HuH-7.5 (cell line): ENCODE results near the gene CAVIN1.
"Not testable (repeated sequence)": the region's sequence is repeated elsewhere in the genome, so short reads cannot be mapped to it uniquely, and the experiment has no call there.

Experiments
- DNase-seq: peaks from one replicate; pipeline ENCODE4 v3.0.0; 2011; ENCODE audit warnings: low spot score

Gene CAVIN1, protein sequence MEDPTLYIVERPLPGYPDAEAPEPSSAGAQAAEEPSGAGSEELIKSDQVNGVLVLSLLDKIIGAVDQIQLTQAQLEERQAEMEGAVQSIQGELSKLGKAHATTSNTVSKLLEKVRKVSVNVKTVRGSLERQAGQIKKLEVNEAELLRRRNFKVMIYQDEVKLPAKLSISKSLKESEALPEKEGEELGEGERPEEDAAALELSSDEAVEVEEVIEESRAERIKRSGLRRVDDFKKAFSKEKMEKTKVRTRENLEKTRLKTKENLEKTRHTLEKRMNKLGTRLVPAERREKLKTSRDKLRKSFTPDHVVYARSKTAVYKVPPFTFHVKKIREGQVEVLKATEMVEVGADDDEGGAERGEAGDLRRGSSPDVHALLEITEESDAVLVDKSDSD

GRCh38 chr17:42422958-42423712 is at the start of gene CAVIN1:
TSS of gene CAVIN1 (minus strand) at chr17:42423256. CDS start at chr17:42423097, 159 bp downstream.
- DNase-seq: peak; percentile 92

DNA sequence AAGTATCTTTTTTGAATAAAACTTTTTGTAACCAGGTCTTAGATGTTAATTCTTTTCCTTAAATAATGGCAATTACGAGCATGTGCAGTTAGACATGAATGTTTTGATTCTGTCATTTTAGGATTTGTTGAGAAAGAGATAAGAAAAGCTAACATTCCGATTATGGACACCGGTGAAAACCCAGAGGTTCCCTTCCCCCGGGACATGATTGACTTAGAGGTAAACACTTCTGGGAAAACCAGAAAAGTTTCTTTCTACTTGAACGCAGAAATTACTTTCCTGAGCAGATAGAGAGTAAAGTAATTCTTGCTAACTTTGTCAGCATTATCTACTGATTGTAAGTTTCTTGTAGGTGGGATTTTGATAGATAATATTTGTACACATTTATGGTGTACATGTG is 44.8 kb upstream of the CAVIN1 start:
- DNase-seq: no peak

DNA sequence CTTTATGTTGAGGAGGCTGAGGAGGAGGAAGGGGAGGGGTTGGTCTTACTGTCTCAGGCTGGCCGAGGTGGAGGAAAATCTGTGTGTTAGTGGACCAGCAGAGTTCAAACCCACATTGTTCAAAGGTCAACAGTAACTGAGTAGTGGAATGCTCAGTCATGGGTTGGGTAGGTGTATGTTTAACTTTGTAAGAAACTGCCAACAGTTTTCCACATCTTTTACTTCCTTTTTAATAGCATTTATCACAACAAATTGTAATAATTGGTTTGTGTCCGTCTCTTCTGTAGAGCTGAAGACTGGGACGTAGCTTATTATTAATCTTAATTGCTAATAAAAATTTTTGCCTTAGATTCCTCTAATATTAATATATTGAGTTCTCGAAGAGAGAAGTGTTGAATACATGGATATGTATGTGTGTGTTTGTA is 40.9 kb upstream of the CAVIN1 start:
- DNase-seq: peak; percentile 32

DNA sequence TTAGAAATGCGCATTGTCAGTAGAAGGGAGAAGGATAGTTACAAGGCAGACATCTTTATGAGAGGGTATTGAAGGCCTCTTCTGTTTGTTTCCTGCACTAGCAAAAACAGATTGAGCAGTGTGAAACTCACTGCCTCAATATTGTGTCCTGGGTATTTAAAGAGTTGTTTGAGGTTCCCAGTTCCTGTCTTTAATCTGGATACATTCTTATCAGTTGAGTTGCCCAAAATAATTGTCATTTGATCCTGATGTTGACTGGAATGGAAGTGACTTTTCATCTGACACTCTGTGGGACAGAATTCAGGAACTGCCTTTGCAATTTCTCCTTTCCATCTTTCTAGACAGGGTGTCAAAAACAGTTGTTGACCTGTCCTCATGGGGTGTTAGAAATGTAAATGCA is 37.3 kb upstream of the CAVIN1 start:
- no peak for DNase-seq

- DNase-seq: peak; percentile 14
Measured at GRCh38 chr17:42459801-42460281, 36.8 kb upstream of the CAVIN1 start.

- DNase-seq: peak; percentile 47
Measured at GRCh38 chr17:42459256-42459800, 36.3 kb upstream of the CAVIN1 start.

GRCh38 chr17:42458497-42459255 is 35.6 kb upstream of the CAVIN1 start, which contains the start of gene ATP6V0A1:
TSS of gene ATP6V0A1 (plus strand) at chr17:42458878. CDS start at chr17:42460895, 2,017 bp downstream.
- peak; percentile 89 for DNase-seq

- no peak for DNase-seq
Measured at GRCh38 chr17:42457107-42457792, 34.2 kb upstream of the CAVIN1 start.

GRCh38 chr17:42456223-42457106 is 33.4 kb upstream of the CAVIN1 start:
- no peak for DNase-seq

GRCh38 chr17:42454987-42455386 is 31.9 kb upstream of the CAVIN1 start:
- DNase-seq: not testable (repeated sequence)

GRCh38 chr17:42453439-42453838 is 30.4 kb upstream of the CAVIN1 start:
- DNase-seq: no peak

DNA sequence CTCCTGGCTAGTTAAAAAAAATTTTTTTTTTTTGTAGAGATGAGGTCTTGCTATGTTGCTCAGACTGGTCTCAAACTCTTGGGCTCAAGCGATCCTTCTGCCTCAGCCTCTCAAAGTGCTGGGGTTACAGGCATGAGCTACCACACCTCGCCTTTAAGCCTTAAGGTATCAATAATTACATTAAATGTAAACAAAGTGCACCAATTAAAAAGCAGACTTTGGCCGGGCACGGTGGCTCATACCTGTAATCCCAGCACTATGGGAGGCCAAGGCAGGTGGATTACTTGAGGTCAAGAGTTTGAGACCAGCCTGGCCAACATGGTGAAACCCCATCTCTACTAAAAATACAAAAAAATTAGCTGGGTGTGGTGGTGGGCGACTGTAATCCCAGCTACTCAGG is 28.2 kb upstream of the CAVIN1 start:
- DNase-seq: not testable (repeated sequence)

GRCh38 chr17:42449838-42450237 is 26.8 kb upstream of the CAVIN1 start:
- DNase-seq: not testable (repeated sequence)

DNA sequence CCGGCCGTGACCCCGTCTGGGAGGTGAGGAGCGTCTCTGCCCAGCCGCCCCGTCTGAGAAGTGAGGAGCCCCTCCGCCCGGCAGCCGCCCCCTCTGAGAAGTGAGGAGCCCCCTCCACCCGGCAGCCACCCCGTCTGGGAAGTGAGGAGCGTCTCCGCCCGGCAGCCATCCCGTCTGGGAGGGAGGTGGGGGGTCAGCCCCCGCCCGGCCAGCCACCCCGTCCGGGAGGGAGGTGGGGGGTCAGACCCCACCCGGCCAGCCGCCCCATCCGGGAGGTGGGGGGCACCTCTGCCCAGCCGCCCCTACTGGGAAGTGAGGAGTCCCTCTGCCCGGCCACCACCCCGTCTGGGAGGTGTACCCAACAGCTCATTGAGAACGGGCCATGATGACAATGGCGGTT is 26.1 kb upstream of the CAVIN1 start:
- DNase-seq: not testable (repeated sequence)

DNA sequence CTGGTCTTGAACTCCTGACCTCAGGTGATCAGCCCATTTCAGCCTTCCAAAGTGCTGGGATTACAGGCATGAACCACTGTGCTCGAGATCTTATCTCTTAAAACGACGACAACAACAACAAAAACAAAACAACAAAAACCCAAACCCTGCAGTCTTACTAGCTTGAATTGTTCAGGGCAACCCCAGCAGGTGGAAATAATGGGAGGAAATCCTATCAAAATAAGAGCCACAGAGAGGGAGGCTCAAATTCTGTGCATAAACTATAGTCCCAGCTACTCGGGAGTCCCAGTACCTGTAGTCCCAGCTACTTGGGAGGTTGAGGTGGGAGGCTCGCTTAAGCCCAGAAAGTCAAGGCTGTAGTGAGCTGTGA is 19.1 kb upstream of the CAVIN1 start:
- DNase-seq: no peak

GRCh38 chr17:42441371-42442195 is 18.5 kb upstream of the CAVIN1 start:
- DNase-seq: no peak

- no peak for DNase-seq
Measured at GRCh38 chr17:42438600-42439567, 15.8 kb upstream of the CAVIN1 start.

GRCh38 chr17:42436391-42436790 is 13.3 kb upstream of the CAVIN1 start:
- no peak for DNase-seq
